HEK293T (cell line): ENCODE data around the gene TEX264.

ENCODE experiments used
- CTCF ChIA-PET: fragments of 350-600 bp; formaldehyde crosslinking; extraction: SDS; loops from one replicate; lab custom pipeline; 2021; ENCODE audit warnings: antibody characterized with exemption, inconsistent platforms; lab: Yijun Ruan, JAX
- POLR2A ChIA-PET: fragments of 350-600 bp; formaldehyde crosslinking; extraction: SDS; loops from one replicate; lab custom pipeline; 2020; ENCODE audit warnings: antibody characterized with exemption, inconsistent platforms; lab: Yijun Ruan, JAX
- DNase-seq: peaks from one replicate; pipeline ENCODE4 v3.0.0; 2012; ENCODE audit warnings: mixed read lengths; ENCODE audit errors: extremely low spot score
- ARNT ChIP-seq: fragments of 450-650 bp; IDR thresholded peaks from 2 replicates; pipeline ENCODE4 v1.6.1; 2017; ENCODE audit warnings: mild to moderate bottlenecking
- BHLHE40 ChIP-seq: fragments of 450-650 bp; IDR thresholded peaks from 2 replicates; pipeline ENCODE4 v1.6.1; 2016; ENCODE audit warnings: mild to moderate bottlenecking, moderate library complexity, borderline replicate concordance
- CTBP1 ChIP-seq: fragments of 450-650 bp; IDR thresholded peaks from 2 replicates; pipeline ENCODE4 v1.6.1; 2016; ENCODE audit warnings: borderline replicate concordance
- ELF4 ChIP-seq: fragments of 450-650 bp; IDR thresholded peaks from 2 replicates; pipeline ENCODE4 v1.6.1; 2017; ENCODE audit warnings: antibody characterized with exemption
- FOXA1 ChIP-seq: fragments of 450-650 bp; IDR thresholded peaks from 2 replicates; pipeline ENCODE4 v1.6.1; 2016; ENCODE audit warnings: mild to moderate bottlenecking
- FOXK2 ChIP-seq: fragments of 450-650 bp; IDR thresholded peaks from 2 replicates; pipeline ENCODE4 v1.6.1; 2016; ENCODE audit warnings: mild to moderate bottlenecking
- FOXM1 ChIP-seq: fragments of 450-650 bp; IDR thresholded peaks from 2 replicates; pipeline ENCODE4 v1.6.1; 2017; ENCODE audit warnings: mild to moderate bottlenecking, borderline replicate concordance
- HDGF ChIP-seq: fragments of 450-650 bp; IDR thresholded peaks from 2 replicates; pipeline ENCODE4 v1.6.1; 2017; ENCODE audit warnings: antibody characterized with exemption, borderline replicate concordance
- L3MBTL2 ChIP-seq: fragments of 450-650 bp; conservative IDR thresholded peaks from 2 replicates; pipeline ENCODE4 v1.6.1; 2016; ENCODE audit warnings: mild to moderate bottlenecking
- LEF1 ChIP-seq: fragments of 450-650 bp; IDR thresholded peaks from 2 replicates; pipeline ENCODE4 v1.6.1; 2017; ENCODE audit warnings: mild to moderate bottlenecking, borderline replicate concordance
- NFRKB ChIP-seq: fragments of 450-650 bp; IDR thresholded peaks from 2 replicates; pipeline ENCODE4 v1.6.1; 2016; ENCODE audit warnings: mild to moderate bottlenecking, moderate library complexity
- SP1 ChIP-seq: fragments of 450-650 bp; IDR thresholded peaks from 2 replicates; pipeline ENCODE4 v1.6.1; 2017
- SUZ12 ChIP-seq: fragments of 450-650 bp; IDR thresholded peaks from 2 replicates; pipeline ENCODE4 v1.6.1; 2016; ENCODE audit warnings: mild to moderate bottlenecking
- TARDBP ChIP-seq: fragments of 450-650 bp; IDR thresholded peaks from 2 replicates; pipeline ENCODE4 v1.6.1; 2016
- ZNF384 ChIP-seq: fragments of 450-650 bp; IDR thresholded peaks from 2 replicates; pipeline ENCODE4 v1.6.1; 2016
- TF ChIP-seq, protein P1 (sequence below): fragments of 450-650 bp; IDR thresholded peaks from 2 replicates; pipeline ENCODE4 v1.6.1; 2016

The TEX264 gene

DNA sequence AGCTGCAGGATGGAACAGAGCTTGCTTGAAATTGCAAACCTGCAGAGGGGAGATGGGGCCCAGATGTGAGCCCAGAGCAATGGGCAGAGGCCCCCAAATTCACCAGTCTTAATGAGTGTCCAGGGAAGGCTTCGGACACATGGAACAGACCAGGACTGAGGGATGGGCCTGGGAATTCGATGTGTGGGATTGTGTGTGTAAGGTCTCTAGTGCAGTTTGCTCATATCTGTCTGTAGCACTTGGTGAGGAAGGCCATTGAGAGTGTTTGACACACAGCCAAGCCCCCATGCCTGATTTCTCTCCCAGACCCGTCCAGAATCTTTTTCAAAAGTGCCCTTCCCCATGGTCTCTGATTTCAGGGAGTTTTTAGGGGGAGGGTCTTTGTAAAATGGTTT is 17.2 kb downstream of the TEX264 start:
- TF ChIP-seq FOXA1: no peak
- TF ChIP-seq ELF4: no peak
- no peak for TF ChIP-seq L3MBTL2
- TF ChIP-seq TARDBP: no peak
- TF ChIP-seq NFRKB: no peak
- ChIA-PET POLR2A (no interaction called here), CTCF (no interaction called here)
- DNase-seq: no peak

DNA sequence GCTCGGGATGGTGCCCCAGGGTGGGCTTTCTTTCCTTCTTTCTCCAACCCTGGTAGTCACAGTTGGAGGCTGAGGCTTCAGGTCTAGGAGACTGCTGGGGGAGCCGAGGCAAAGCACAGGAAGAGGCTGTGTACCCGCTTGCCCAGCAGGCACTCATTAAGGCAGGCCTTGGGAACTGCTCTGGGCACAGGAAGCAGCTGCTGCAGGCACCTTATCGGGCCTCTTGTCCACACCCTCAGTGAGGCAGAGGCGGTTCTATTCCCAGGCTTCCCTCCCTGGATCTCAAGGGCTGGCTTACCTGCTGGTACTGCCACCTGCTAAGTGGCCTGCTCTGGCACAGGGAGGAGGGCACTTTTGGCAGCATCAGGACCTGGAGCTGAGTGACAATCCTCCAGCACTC is 20.0 kb downstream of the TEX264 start:
- DNase-seq: no peak
- ChIA-PET POLR2A (interaction anchor here (1.2 kb wide), 1 partner anchor 18 kb away, joined by 3 read pairs; no protein-coding TSS in a partner anchor), CTCF (interaction anchor here (2.9 kb wide), 1 partner anchor 9 kb away, joined by 10 read pairs; no protein-coding TSS in a partner anchor)
- TF ChIP-seq LEF1 (no peak), ZNF384 (no peak), ARNT (no peak), FOXA1 (no peak), ELF4 (no peak), NFRKB (no peak), FOXK2 (no peak), BHLHE40 (no peak), FOXM1 (no peak), HDGF (no peak), SP1 (no peak), CTBP1 (no peak), L3MBTL2 (no peak), TARDBP (no peak), SUZ12 (no peak)
- TF ChIP-seq, protein P1, sequence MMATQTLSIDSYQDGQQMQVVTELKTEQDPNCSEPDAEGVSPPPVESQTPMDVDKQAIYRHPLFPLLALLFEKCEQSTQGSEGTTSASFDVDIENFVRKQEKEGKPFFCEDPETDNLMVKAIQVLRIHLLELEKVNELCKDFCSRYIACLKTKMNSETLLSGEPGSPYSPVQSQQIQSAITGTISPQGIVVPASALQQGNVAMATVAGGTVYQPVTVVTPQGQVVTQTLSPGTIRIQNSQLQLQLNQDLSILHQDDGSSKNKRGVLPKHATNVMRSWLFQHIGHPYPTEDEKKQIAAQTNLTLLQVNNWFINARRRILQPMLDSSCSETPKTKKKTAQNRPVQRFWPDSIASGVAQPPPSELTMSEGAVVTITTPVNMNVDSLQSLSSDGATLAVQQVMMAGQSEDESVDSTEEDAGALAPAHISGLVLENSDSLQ: no peak

DNA sequence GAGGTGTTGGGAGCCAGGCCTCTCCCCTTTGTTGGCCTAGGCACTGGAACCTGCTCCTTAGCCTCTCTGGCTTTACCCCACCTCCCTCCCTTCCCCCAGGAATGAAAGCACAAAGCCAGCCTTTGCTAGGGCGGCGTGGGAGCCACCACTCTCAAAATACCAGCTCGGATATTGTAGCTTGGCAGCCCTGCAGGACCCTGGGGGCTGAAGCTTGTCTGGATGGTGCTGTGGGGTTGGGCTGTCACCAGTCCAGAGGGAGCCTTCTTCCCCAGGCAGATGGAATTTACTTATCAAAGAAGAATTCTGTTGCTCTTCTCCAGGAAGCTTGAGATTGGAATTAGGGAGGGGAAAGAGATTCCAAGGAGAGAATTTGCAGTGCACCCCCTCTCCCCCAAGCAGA is 20.9 kb downstream of the TEX264 start:
- DNase-seq: no peak
- no peak for TF ChIP-seq ARNT
- ChIA-PET CTCF (interaction anchor here (0.7 to 2.9 kb wide), 3 partner anchors 10 to 77 kb away, joined by 3 to 10 read pairs (median 3); no protein-coding TSS in a partner anchor), POLR2A (interaction anchor here (1.2 kb wide), 1 partner anchor 19 kb away, joined by 3 read pairs; no protein-coding TSS in a partner anchor)

DNA sequence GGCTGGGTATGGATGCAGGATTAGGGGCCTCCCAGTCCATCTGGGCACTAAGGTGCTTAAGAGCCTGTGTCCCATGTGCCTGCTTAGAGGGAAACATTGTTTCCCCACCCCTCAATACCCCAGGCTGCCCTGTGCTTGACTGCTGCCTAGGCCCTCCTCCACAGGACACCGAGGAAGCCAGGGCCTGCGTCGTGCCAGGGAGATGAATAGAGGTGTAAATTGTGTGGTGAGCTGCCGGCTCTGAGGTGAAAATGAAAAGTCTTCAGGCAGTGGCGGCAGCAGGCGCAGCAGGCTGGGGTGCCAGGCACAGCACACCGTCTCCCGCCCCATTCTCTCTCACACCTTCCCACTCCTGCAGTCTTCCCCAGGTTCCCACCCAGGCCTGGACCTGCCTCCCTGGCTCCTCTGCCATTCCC is 21.9 kb downstream of the TEX264 start:
- POLR2A ChIA-PET: no interaction called here
- CTCF ChIA-PET: interaction anchor here (1.1 kb wide), 1 partner anchor 24 kb away, joined by 3 read pairs; no protein-coding TSS in a partner anchor
- no peak for TF ChIP-seq ELF4
- no peak for TF ChIP-seq SUZ12
- TF ChIP-seq FOXM1: no peak
- no peak for TF ChIP-seq HDGF
- no peak for DNase-seq

DNA sequence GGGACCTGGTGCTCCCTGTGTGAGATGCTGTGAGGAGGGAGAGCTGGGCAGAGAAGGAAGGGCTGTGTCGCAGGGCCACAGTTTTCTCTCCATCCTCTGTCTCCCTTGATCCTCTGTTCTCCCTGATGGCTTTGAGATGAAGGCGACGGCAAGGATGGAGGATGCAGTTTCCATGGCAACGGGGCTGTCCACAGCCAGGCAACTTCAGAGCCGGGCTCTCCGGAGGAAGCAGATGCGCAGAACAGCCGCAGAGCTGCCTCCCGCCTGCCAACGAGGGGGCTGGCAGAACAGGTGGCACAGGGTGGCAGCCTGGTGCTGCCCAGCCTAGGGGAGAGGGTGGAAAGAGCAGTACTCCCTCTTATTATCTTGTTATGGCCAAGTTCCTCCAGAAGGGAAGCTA is 25.9 kb downstream of the TEX264 start:
- POLR2A ChIA-PET: no interaction called here
- no peak for DNase-seq
- CTCF ChIA-PET: no interaction called here

DNA sequence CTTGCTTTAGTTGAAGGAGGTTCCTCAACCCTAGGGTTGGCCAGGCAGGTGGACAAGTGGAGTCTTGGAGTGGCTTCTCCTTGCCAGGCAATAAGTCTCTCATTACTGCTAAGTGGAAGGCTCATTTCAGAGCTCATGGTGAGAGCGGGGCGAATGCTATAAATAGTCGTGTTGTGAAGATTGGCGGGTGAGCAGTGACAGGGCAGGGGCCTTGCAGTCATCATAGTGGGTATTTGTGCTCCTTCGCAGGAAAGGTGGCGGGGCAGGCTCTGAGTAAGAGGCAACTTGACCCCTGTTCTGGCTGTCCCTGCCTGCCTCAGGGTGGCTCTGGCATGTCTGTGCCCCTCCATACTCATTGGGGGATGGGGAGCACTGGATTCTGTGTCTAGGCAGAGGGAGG is 27.2 kb downstream of the TEX264 start:
- POLR2A ChIA-PET: no interaction called here
- DNase-seq: no peak
- CTCF ChIA-PET: interaction anchor here (1.0 kb wide), 1 partner anchor 29 kb away, joined by 3 read pairs; no protein-coding TSS in a partner anchor
- TF ChIP-seq SUZ12 (no peak), ELF4 (no peak), SP1 (no peak), FOXA1 (no peak), NFRKB (no peak), LEF1 (no peak), BHLHE40 (no peak), ZNF384 (no peak), HDGF (no peak), FOXK2 (no peak), FOXM1 (no peak), ARNT (no peak), CTBP1 (no peak), TARDBP (no peak), L3MBTL2 (no peak)
- TF ChIP-seq, protein P1: no peak

More for the DNA sequence above, 25.9 kb downstream of the TEX264 start:
- TF ChIP-seq LEF1: no peak
- no peak for TF ChIP-seq FOXK2
- TF ChIP-seq ARNT: no peak
- no peak for TF ChIP-seq BHLHE40
- TF ChIP-seq SP1: no peak
- TF ChIP-seq SUZ12: no peak
- no peak for TF ChIP-seq NFRKB
- TF ChIP-seq CTBP1: no peak
- no peak for TF ChIP-seq ELF4
- TF ChIP-seq L3MBTL2: no peak
- TF ChIP-seq FOXM1: no peak

DNA sequence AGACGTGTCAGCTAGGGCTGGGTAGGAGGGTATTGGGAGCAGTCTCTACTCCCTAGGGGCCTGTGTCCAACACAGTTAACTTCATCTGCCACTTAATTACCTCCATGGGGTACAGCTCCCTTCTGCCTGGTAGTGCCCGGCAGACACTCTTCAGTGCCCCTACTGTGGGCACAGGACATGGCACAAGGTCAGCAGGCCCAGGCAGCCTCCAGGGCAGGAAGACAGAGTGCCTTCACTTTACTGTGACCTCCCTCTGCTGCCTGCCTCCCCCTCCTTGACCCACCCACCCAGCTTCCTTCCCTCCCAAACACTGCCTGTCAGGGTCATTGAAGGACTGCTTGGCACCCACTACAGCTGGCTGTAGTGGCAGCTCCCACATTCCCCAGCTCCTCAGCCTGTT is 29.4 kb downstream of the TEX264 start:
- CTCF ChIA-PET: no interaction called here
- TF ChIP-seq CTBP1: no peak
- TF ChIP-seq ZNF384: no peak
- TF ChIP-seq BHLHE40: no peak
- TF ChIP-seq NFRKB: no peak
- no peak for TF ChIP-seq ELF4
- TF ChIP-seq HDGF: no peak
- no peak for TF ChIP-seq FOXA1
- TF ChIP-seq ARNT: no peak
- no peak for TF ChIP-seq FOXM1
- no peak for TF ChIP-seq LEF1
- POLR2A ChIA-PET: interaction anchor here (1.1 kb wide), 1 partner anchor 28 kb away, joined by 4 read pairs; no protein-coding TSS in a partner anchor
- DNase-seq: no peak
